HepG2 (cell line): ENCODE measurements around the gene NXN. TPM values are rescaled to one million over a fixed set of nuclear protein-coding genes. Genes with fewer than 3 reads are reported as not detected.

Experiments used
- AGO1 ChIP-seq: fragments of 200-400 bp; formaldehyde crosslinking; IDR thresholded peaks from 2 replicates; pipeline ENCODE4 v1.6.1; 2017; ENCODE audit warnings: mild to moderate bottlenecking, low read depth, low read length, moderate library complexity; ENCODE audit not compliant: poor library complexity, severe bottlenecking
- BCL6 ChIP-seq: IDR thresholded peaks from 2 replicates; pipeline ENCODE4 v1.6.1; 2016; ENCODE audit warnings: missing genetic modification reagents, missing compliant biosample characterization
- BRF2 ChIP-seq: sonication (generic); formaldehyde crosslinking; IDR thresholded peaks from 2 replicates; pipeline ENCODE4 v1.8.1; 2022; ENCODE audit warnings: mild to moderate bottlenecking, missing genetic modification reagents
- CBX1 ChIP-seq: IDR thresholded peaks from one replicate; pipeline ENCODE4 v1.6.1; 2016; ENCODE audit warnings: antibody characterized with exemption, low read depth
- CEBPB ChIP-seq: IDR thresholded peaks from 2 replicates; pipeline ENCODE4 v1.6.1; 2011; ENCODE audit warnings: low read depth, low read length, improper control_type of control experiment, borderline replicate concordance
- CENPBD1 ChIP-seq: sonication (generic); formaldehyde crosslinking; IDR thresholded peaks from 2 replicates; pipeline ENCODE4 v1.8.0; 2022; ENCODE audit warnings: missing genetic modification reagents, low read depth, mild to moderate bottlenecking, borderline replicate concordance
- DNMT3B ChIP-seq: conservative IDR thresholded peaks from 2 replicates; pipeline ENCODE4 v1.6.1; 2016; ENCODE audit warnings: missing biosample characterization, control low read depth
- MYC ChIP-seq: sonication (generic); formaldehyde crosslinking; IDR thresholded peaks from 2 replicates; pipeline ENCODE4 v1.9.0; 2021; ENCODE audit warnings: missing genetic modification reagents, borderline replicate concordance
- MZF1 ChIP-seq: sonication (generic); formaldehyde crosslinking; IDR thresholded peaks from 2 replicates; pipeline ENCODE4 v1.8.1; 2023; ENCODE audit warnings: mild to moderate bottlenecking, missing genetic modification reagents, borderline replicate concordance
- NFAT5 ChIP-seq: sonication (generic); formaldehyde crosslinking; IDR thresholded peaks from 2 replicates; pipeline ENCODE4 v1.4.0; 2020; ENCODE audit warnings: missing genetic modification reagents
- NFIB ChIP-seq: sonication (generic); formaldehyde crosslinking; IDR thresholded peaks from 2 replicates; pipeline ENCODE4 v1.9.0; 2021; ENCODE audit warnings: missing genetic modification reagents, mild to moderate bottlenecking, borderline replicate concordance
- NR2F6 ChIP-seq, 2 experiments: IDR thresholded peaks; 2 replicates each; pipeline ENCODE4 v1.6.1; 2016; ENCODE audit warnings: antibody characterized with exemption in 1 of 2, mild to moderate bottlenecking in 1 of 2
- RBAK ChIP-seq: sonication (generic); formaldehyde crosslinking; IDR thresholded peaks from 2 replicates; pipeline ENCODE4 v1.5.1; 2020; ENCODE audit warnings: mild to moderate bottlenecking, missing genetic modification reagents
- SIN3A ChIP-seq: IDR thresholded peaks from 2 replicates; pipeline ENCODE4 v1.6.1; 2011; ENCODE audit warnings: low read depth, mild to moderate bottlenecking, control low read depth, low read length, borderline replicate concordance
- SIN3B ChIP-seq: fragments of 150-350 bp; IDR thresholded peaks from 2 replicates; pipeline ENCODE4 v1.6.1; 2014; ENCODE audit warnings: low read length
- SRY ChIP-seq: sonication (generic); formaldehyde crosslinking; IDR thresholded peaks from 2 replicates; pipeline ENCODE4 v1.8.0; 2022; ENCODE audit warnings: mild to moderate bottlenecking, missing genetic modification reagents
- STAG1 ChIP-seq: sonication (generic); formaldehyde crosslinking; IDR thresholded peaks from 2 replicates; pipeline ENCODE4 v1.4.0; 2020; ENCODE audit warnings: missing genetic modification reagents
- TBP ChIP-seq: sonication (generic); formaldehyde crosslinking; IDR thresholded peaks from 2 replicates; pipeline ENCODE4 v1.5.0; 2020; ENCODE audit warnings: missing genetic modification reagents
- ZBTB1 ChIP-seq: sonication (generic); formaldehyde crosslinking; IDR thresholded peaks from 2 replicates; pipeline ENCODE4 v1.4.0; 2020; ENCODE audit warnings: missing genetic modification reagents, borderline replicate concordance
- ZBTB7A ChIP-seq: sonication (generic); formaldehyde crosslinking; IDR thresholded peaks from 2 replicates; pipeline ENCODE4 v1.8.0; 2022; ENCODE audit warnings: mild to moderate bottlenecking, missing genetic modification reagents
- ZNF160 ChIP-seq: sonication (generic); formaldehyde crosslinking; IDR thresholded peaks from 2 replicates; pipeline ENCODE4 v1.8.0; 2022; ENCODE audit warnings: mild to moderate bottlenecking, inconsistent platforms, missing genetic modification reagents
- ZNF20 ChIP-seq: sonication (generic); formaldehyde crosslinking; IDR thresholded peaks from 2 replicates; pipeline ENCODE4 v1.4.0; 2020; ENCODE audit warnings: mild to moderate bottlenecking, moderate library complexity, missing genetic modification reagents
- polyA plus RNA-seq, 8 experiments: library from polyadenylated mRNA; depleted of rRNA in 3 of 8; stranded (reverse) in 7 of 8; unstranded in 1 of 8; fragments of >200 nt; fragmentation: Illumina TruSeq in 4 of 8; extraction: Trizol in 4 of 8; gene quantifications; 2 replicates each; pipeline versions ENCODE4 v1.2.1 to v1.2.3, GENCODE V29; 2011 to 2016; ENCODE audit warnings: low read depth in 4 of 8, missing spikeins in 1 of 8, mixed read lengths in 1 of 8; ENCODE audit not compliant: insufficient read depth in 1 of 8
- total RNA-seq, 5 experiments: library from RNA; depleted of rRNA; stranded (reverse); fragments of >200 nt; fragmentation: Illumina TruSeq; extraction: Trizol; gene quantifications; 2 replicates each; pipeline ENCODE4 v1.2.3, GENCODE V29; 2016; ENCODE audit warnings: low read depth in 1 of 5
- TF ChIP-seq, protein P1 (sequence below): sonication (generic); formaldehyde crosslinking; IDR thresholded peaks from 2 replicates; pipeline ENCODE4 v1.4.0; 2020; ENCODE audit warnings: mild to moderate bottlenecking, low read depth, missing genetic modification reagents

Gene NXN
- total and polyA plus RNA-seq, 2 of the 13 experiments (the other 11 are each of a cell fraction or from before 2014, with no cell fraction given), result 22.2 to 24.3 TPM

DNA sequence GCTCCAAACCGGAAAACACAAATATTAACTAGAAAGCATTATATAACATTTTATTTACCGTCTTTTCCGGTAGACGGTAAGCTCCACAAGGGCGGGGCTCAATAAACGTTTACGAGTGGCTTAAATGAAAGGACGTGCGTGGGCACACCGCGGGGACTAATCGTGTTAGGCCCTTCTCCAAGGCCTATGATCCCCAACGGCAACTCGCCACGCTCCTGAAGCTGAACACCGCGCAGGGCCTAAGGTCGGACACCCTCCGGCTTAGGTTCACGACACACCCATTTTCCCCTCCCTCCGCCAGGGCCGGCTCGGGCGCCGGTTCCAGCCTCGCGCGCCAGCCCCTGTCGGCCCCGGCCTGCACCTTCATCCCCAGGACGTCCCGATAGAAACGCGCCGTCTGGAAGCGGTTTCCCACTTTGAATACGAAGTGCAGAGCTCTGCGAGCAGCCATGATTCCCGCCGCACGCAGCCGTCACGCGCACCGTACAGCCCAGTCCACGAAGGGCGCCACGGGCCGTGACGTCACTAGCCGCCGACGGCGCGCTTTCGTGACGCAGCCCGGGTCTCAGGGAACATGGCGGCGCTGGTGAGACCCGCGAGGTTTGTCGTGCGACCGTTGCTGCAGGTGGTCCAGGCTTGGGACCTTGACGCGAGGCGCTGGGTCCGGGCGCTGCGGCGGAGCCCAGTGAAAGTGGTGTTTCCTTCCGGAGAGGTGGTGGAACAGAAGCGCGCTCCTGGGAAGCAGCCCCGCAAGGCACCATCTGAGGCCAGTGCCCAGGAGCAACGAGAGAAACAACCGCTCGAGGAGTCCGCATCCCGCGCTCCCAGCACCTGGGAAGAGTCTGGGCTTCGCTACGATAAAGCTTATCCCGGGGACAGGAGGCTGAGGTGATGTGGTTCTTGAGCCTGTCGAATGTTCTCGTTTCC is 197.5 kb downstream of the NXN start, which contains the start of the genes GLOD4 and MRM3 (continued):
- 0 out of 2 replicates have a peak, but pooled peaks have one; percentile 72 for TF ChIP-seq BRF2 (CRISPR knock-in tag)
- TF ChIP-seq, protein P1, sequence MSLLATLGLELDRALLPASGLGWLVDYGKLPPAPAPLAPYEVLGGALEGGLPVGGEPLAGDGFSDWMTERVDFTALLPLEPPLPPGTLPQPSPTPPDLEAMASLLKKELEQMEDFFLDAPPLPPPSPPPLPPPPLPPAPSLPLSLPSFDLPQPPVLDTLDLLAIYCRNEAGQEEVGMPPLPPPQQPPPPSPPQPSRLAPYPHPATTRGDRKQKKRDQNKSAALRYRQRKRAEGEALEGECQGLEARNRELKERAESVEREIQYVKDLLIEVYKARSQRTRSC (CRISPR knock-in tag), result no peak
- TF ChIP-seq SRY (CRISPR knock-in tag), result peak; percentile 76
- TF ChIP-seq ZBTB7A, result peak; percentile 82
- peak; percentile 98 for TF ChIP-seq MYC (CRISPR knock-in tag)
- no peak for TF ChIP-seq ZBTB1 (CRISPR knock-in tag)
- no peak for TF ChIP-seq CEBPB
- peak; percentile 100 for TF ChIP-seq SIN3B
- TF ChIP-seq CENPBD1 (CRISPR knock-in tag), result no peak
- TF ChIP-seq AGO1, result no peak
- no peak for TF ChIP-seq NR2F6 (IDR thresholded peaks at IDR 0.05)
- TF ChIP-seq NR2F6 (CRISPR knock-in tag; IDR thresholded peaks at IDR 0.05), result no peak
- TF ChIP-seq SIN3A, result peak; percentile 90; the same call in 1 of the 2 replicates
- TF ChIP-seq MZF1 (CRISPR knock-in tag), result no peak
- TF ChIP-seq NFAT5 (CRISPR knock-in tag), result 0 out of 2 replicates have a peak, but pooled peaks have one; percentile 31
- TF ChIP-seq NFIB (CRISPR knock-in tag), result no peak
- TF ChIP-seq STAG1, result peak; percentile 4; the same call in 1 of the 2 replicates
- no peak for TF ChIP-seq RBAK (CRISPR knock-in tag)
- no peak for TF ChIP-seq ZNF20 (CRISPR knock-in tag)
- peak; percentile 69 for TF ChIP-seq BCL6 (CRISPR knock-in tag)
- peak; percentile 68; the same call in 1 of the 2 replicates for TF ChIP-seq ZNF160 (CRISPR knock-in tag)
- TF ChIP-seq CBX1, result peak; percentile 57
- TF ChIP-seq DNMT3B (CRISPR knock-in tag), result no peak
- TF ChIP-seq TBP (CRISPR knock-in tag), result no peak
